Tibial artery (tissue), 4 donors: ENCODE results near the gene CASTOR1.
A peak's percentile ranks its signal among the peaks of the same experiment; 100 is the strongest.

Experiments used
- DNase-seq, 2 donors: peaks; one replicate each; pipeline ENCODE4 v3.0.0-alpha.2; 2019
- H3K27ac ChIP-seq, 2 donors: fragments of 200-600 bp; sonication (generic) in 1 of 2; 1 replicate in 1 of 2; 2 replicates in 1 of 2; pipeline ENCODE4 v1.5.1; 2018 to 2019; ENCODE audit warnings: mild to moderate bottlenecking in 1 of 2
- H3K27me3 ChIP-seq, 2 donors: fragments of 200-600 bp; sonication (generic) in 1 of 2; one replicate each; pipeline versions ENCODE4 v1.5.1 to v1.6.0; 2016 to 2019
- H3K36me3 ChIP-seq, 3 donors: fragments of 200-600 bp; sonication (generic) in 2 of 3; one replicate each; pipeline ENCODE4 v1.5.1; 2016 to 2019; ENCODE audit warnings: mild to moderate bottlenecking in 2 of 3
- H3K4me1 ChIP-seq, 4 donors: fragments of 200-600 bp; sonication (generic) in 2 of 4; 1 replicate in 3 of 4; 2 replicates in 1 of 4; pipeline ENCODE4 v1.5.1; 2016 to 2019
- H3K4me3 ChIP-seq, 2 donors: fragments of 200-600 bp; sonication (generic) in 1 of 2; 1 replicate in 1 of 2; 2 replicates in 1 of 2; pipeline ENCODE4 v1.5.1; 2018 to 2019; ENCODE audit warnings: mild to moderate bottlenecking in 2 of 2
- H3K9me3 ChIP-seq, 3 donors: fragments of 200-600 bp; sonication (generic) in 1 of 3; one replicate each; pipeline ENCODE4 v1.5.1; 2016 to 2019
- intact Hi-C: fragments of 100-400 bp; cut with DNase I; formaldehyde crosslinking; loops from one replicate; pipeline ENCODE4 v1.15.0; 2023; ENCODE audit warnings: low total_unique reads
- TF ChIP-seq, protein P1 (sequence below), 2 experiments: fragments of 200-600 bp in 1 of 2; fragments of 450-650 bp in 1 of 2; IDR thresholded peaks; one replicate each; pipeline ENCODE4 v1.5.1; 2017 to 2019; ENCODE audit warnings: antibody characterized with exemption in 2 of 2, mild to moderate bottlenecking in 1 of 2, moderate library complexity in 1 of 2

Gene CASTOR1

DNA sequence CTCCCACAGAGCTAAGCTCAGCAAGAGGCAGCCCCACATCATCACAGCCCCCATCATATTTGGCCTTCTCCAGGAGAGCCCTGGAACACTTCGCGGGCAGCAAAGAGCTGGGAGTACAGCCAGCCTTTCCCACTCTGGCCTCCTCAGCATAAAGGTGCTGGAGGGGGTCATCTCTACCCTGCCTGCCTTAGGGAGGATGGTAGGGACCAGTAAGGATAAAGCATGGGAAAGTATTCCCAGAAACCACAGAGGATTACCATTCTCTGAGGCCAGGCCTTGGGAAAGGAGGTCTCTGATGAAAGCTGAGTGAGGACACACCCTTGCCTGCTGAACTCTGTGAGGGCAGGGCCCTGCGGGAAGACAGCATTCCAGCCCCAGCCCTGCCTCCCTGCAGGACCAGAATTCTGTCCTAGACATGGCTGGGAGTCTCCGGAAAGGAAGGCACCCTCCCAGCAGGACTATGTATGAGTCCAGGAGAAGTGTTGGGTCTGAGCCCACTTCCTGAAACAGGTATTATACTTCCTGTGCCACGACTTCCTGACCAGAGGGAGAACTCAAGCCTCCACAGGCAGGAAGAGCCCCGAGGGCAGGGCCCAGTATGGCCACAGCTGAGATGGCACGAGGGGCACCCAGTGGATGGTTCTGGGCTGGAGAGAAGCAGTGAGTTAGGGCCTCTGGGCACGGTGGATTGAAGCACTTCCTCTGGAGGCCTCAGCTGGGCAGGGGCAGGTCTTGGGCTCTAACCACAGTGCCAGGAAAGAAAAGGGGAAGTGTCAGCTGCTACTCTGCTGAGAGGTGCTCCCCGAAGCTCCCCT is 12.9 kb upstream of the CASTOR1 start:
- peaks cover 8 to 95% (median 50%) of the 10 kb centered on the region in 4 donors for H3K4me1 ChIP-seq
- TF ChIP-seq, protein P1, sequence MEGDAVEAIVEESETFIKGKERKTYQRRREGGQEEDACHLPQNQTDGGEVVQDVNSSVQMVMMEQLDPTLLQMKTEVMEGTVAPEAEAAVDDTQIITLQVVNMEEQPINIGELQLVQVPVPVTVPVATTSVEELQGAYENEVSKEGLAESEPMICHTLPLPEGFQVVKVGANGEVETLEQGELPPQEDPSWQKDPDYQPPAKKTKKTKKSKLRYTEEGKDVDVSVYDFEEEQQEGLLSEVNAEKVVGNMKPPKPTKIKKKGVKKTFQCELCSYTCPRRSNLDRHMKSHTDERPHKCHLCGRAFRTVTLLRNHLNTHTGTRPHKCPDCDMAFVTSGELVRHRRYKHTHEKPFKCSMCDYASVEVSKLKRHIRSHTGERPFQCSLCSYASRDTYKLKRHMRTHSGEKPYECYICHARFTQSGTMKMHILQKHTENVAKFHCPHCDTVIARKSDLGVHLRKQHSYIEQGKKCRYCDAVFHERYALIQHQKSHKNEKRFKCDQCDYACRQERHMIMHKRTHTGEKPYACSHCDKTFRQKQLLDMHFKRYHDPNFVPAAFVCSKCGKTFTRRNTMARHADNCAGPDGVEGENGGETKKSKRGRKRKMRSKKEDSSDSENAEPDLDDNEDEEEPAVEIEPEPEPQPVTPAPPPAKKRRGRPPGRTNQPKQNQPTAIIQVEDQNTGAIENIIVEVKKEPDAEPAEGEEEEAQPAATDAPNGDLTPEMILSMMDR (IDR thresholded peaks at IDR 0.05) = no peak
- H3K4me3 ChIP-seq = no peak overlapping the region
- intact Hi-C loops = no loop called here
- DNase-seq = peak in 1 of 2 donors; percentile 53
- no peaks in the 10 kb centered on the region for H3K27me3 ChIP-seq
- no peaks in the 10 kb centered on the region for H3K9me3 ChIP-seq
- H3K36me3 ChIP-seq = peaks cover 24 to 63% (median 57%) of the 10 kb centered on the region in 3 donors
- peak overlapping the region; percentile 38 to 66 for H3K27ac ChIP-seq

DNA sequence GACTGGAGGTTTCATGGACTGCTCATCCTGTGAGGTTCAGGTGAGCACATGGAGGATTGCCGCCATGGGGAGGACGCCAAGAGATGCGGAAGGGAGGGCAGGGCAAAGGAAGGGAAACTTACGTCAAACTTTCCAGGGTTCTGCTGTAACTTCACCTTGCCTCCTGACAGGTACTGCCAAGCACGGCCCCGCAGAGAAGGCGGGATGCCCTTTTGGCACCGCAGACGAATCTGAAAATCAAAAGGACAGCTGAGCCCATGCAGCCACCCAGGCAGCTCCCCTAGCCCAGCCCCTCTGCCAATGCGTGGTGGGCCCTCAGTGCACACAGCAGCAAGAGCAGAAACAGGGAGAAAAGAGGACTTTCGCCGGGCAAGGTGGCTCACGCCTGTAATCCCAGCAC is 10.0 kb upstream of the CASTOR1 start:
- no peak for DNase-seq
- TF ChIP-seq, protein P1 (IDR thresholded peaks at IDR 0.05) = no peak
- H3K27ac ChIP-seq = no peak overlapping the region
- H3K36me3 ChIP-seq = peaks cover 47 to 92% (median 86%) of the 10 kb centered on the region in 3 donors
- intact Hi-C loops = no loop called here
- peaks cover 3 to 77% (median 23%) of the 10 kb centered on the region in 4 donors for H3K4me1 ChIP-seq
- H3K27me3 ChIP-seq = no peaks in the 10 kb centered on the region
- no peak overlapping the region for H3K4me3 ChIP-seq
- H3K9me3 ChIP-seq = no peaks in the 10 kb centered on the region

- peak overlapping the region in 1 of 2 donors; percentile 9 for H3K27ac ChIP-seq
- DNase-seq = no peak
- H3K36me3 ChIP-seq = peaks cover 54 to 98% (median 93%) of the 10 kb centered on the region in 3 donors
- H3K9me3 ChIP-seq = no peaks in the 10 kb centered on the region
- TF ChIP-seq, protein P1 (IDR thresholded peaks at IDR 0.05) = no peak
- H3K4me1 ChIP-seq = peaks cover 0 to 65% (median 12%) of the 10 kb centered on the region in 4 donors
- no peak overlapping the region for H3K4me3 ChIP-seq
- intact Hi-C loops = no loop called here
- H3K27me3 ChIP-seq = no peaks in the 10 kb centered on the region
These were observed 8.8 kb upstream of the CASTOR1 start for GRCh38 chr22:30297991-30298701.

GRCh38 chr22:30297276-30297990 is 8.1 kb upstream of the CASTOR1 start:
- Histone ChIP-seq H3K27ac (no peak overlapping the region), H3K9me3 (no peaks in the 10 kb centered on the region), H3K36me3 (peaks cover 57 to 99% (median 98%) of the 10 kb centered on the region in 3 donors), H3K27me3 (no peaks in the 10 kb centered on the region), H3K4me3 (no peak overlapping the region), H3K4me1 (peaks cover 0 to 59% (median 7%) of the 10 kb centered on the region in 4 donors)
- TF ChIP-seq, protein P1 (IDR thresholded peaks at IDR 0.05) = no peak
- DNase-seq = no peak
- intact Hi-C loops = no loop called here

- no peak overlapping the region for H3K4me3 ChIP-seq
- H3K27me3 ChIP-seq = no peaks in the 10 kb centered on the region
- intact Hi-C loops = no loop called here
- H3K9me3 ChIP-seq = no peaks in the 10 kb centered on the region
- no peak for DNase-seq
- peaks cover 57 to 100% (median 98%) of the 10 kb centered on the region in 3 donors for H3K36me3 ChIP-seq
- H3K4me1 ChIP-seq = peaks cover 0 to 59% (median 4%) of the 10 kb centered on the region in 4 donors
- no peak overlapping the region for H3K27ac ChIP-seq
- TF ChIP-seq, protein P1 (IDR thresholded peaks at IDR 0.05) = no peak
These were observed 7.5 kb upstream of the CASTOR1 start for GRCh38 chr22:30296833-30297232.
